NB4 (cell line): ENCODE measurements around the gene MSI2.

Experiments used
- CTCF ChIP-seq: IDR thresholded peaks from one replicate; pipeline ENCODE4 v1.5.1; 2012; ENCODE audit warnings: low read depth, low read length
- MYC ChIP-seq: IDR thresholded peaks from 2 replicates; pipeline ENCODE4 v1.6.1; 2011; ENCODE audit warnings: low read depth, low read length
- POLR2A ChIP-seq: IDR thresholded peaks from 2 replicates; pipeline ENCODE4 v1.6.1; 2011; ENCODE audit warnings: mild to moderate bottlenecking; ENCODE audit not compliant: insufficient read length; ENCODE audit errors: extremely low read depth

GRCh38 chr17:57513569-57513968 lies 257.2 kb downstream of the MSI2 start:
- TF ChIP-seq CTCF, result no peak
- no peak for TF ChIP-seq POLR2A
- TF ChIP-seq MYC, result no peak
